GM21526 (cell line): Measurements from ENCODE around the gene GANAB.
"Not testable (repeated sequence)": the region's sequence is repeated elsewhere in the genome, so short reads cannot be mapped to it uniquely, and the experiment has no call there.

Source experiments
- ATAC-seq: cut with Tn5 transposase; IDR thresholded peaks from one replicate; pipeline ENCODE4 v1.9.1; 2021; ENCODE audit warnings: moderate library complexity; ENCODE audit not compliant: unreplicated experiment, low FRiP score

Gene GANAB

GRCh38 chr11:62603072-62603408, 43.4 kb downstream of the GANAB start:
- no peak for ATAC-seq

- no peak for ATAC-seq
Observed at GRCh38 chr11:62602141-62603071, 44.0 kb downstream of the GANAB start.

- ATAC-seq, result peak; percentile 65
Observed at GRCh38 chr11:62601372-62602140, 44.9 kb downstream of the GANAB start, which contains the start of gene MTA2. MTA2 (minus strand) TSS chr11:62601865; CDS start chr11:62601450, 415 bp downstream.

GRCh38 chr11:62601122-62601371, 45.4 kb downstream of the GANAB start:
- no peak for ATAC-seq

- no peak for ATAC-seq
Observed at GRCh38 chr11:62600367-62601121, 45.9 kb downstream of the GANAB start.

GRCh38 chr11:62599901-62600300, 46.5 kb downstream of the GANAB start:
- no peak for ATAC-seq

GRCh38 chr11:62599069-62599696, 47.2 kb downstream of the GANAB start:
- ATAC-seq, result peak; percentile 37

- ATAC-seq, result no peak
Observed at GRCh38 chr11:62595124-62595523, 51.3 kb downstream of the GANAB start.

GRCh38 chr11:62593434-62594044, 52.9 kb downstream of the GANAB start:
- no peak for ATAC-seq

- no peak for ATAC-seq
Observed at GRCh38 chr11:62592989-62593421, 53.4 kb downstream of the GANAB start.

GRCh38 chr11:62592146-62592815, 54.1 kb downstream of the GANAB start:
- peak; percentile 2 for ATAC-seq

- peak; percentile 76 for ATAC-seq
Observed at GRCh38 chr11:62591448-62592145, 54.8 kb downstream of the GANAB start, which contains the start of gene TUT1. TUT1 (minus strand) TSS chr11:62591523; CDS start chr11:62591485, 38 bp downstream.

GRCh38 chr11:62588966-62589637, 57.3 kb downstream of the GANAB start:
- ATAC-seq, result no peak

- not testable (repeated sequence) for ATAC-seq
Observed at GRCh38 chr11:62585356-62585755, 61.1 kb downstream of the GANAB start.

GRCh38 chr11:62581735-62582134, 64.7 kb downstream of the GANAB start:
- ATAC-seq, result not testable (repeated sequence)

- no peak for ATAC-seq
Observed at GRCh38 chr11:62580959-62581715, 65.3 kb downstream of the GANAB start.

GRCh38 chr11:62579252-62579651, 67.2 kb downstream of the GANAB start:
- ATAC-seq, result no peak

GRCh38 chr11:62578541-62578940, 67.9 kb downstream of the GANAB start:
- ATAC-seq, result no peak
